ENCODE results near the gene CHMP3.

DNA sequence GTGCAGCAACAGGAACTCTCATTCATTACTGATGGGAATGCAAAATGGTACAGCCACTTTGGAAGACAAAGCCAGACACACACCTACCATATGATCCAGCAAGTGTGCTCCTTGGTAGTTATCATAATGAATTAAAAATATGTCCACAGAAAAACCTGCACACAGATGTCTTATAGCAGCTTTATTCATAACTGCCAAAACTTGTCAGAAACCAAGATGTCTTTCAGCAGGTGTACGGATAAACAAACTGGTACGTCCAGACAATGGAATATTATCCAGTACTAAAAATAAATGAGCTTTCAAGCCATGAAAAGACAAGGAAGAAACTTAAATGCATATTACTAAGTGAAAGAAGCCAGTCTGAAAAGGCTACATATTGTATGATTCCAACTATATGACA, 50.4 kb downstream of the CHMP3 start:
- TF ChIP-seq, protein P1, sequence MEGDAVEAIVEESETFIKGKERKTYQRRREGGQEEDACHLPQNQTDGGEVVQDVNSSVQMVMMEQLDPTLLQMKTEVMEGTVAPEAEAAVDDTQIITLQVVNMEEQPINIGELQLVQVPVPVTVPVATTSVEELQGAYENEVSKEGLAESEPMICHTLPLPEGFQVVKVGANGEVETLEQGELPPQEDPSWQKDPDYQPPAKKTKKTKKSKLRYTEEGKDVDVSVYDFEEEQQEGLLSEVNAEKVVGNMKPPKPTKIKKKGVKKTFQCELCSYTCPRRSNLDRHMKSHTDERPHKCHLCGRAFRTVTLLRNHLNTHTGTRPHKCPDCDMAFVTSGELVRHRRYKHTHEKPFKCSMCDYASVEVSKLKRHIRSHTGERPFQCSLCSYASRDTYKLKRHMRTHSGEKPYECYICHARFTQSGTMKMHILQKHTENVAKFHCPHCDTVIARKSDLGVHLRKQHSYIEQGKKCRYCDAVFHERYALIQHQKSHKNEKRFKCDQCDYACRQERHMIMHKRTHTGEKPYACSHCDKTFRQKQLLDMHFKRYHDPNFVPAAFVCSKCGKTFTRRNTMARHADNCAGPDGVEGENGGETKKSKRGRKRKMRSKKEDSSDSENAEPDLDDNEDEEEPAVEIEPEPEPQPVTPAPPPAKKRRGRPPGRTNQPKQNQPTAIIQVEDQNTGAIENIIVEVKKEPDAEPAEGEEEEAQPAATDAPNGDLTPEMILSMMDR (CRISPR knock-in tag; IDR thresholded peaks at IDR 0.05), result no peak
- TF ChIP-seq EZH2 (conservative IDR thresholded peaks at IDR 0.05; ENCODE audit: low read depth, low read length) (no peak), TARDBP (CRISPR knock-in tag; IDR thresholded peaks at IDR 0.05) (no peak), NFRKB (IDR thresholded peaks at IDR 0.05) (no peak), ZNF660 (CRISPR knock-in tag; IDR thresholded peaks at IDR 0.05; ENCODE audit: borderline replicate concordance, low read depth) (no peak), HDAC6 (IDR thresholded peaks at IDR 0.05; ENCODE audit: low read depth, low read length) (no peak), AGO2 (optimal IDR thresholded peaks at IDR 0.05; ENCODE audit: low read depth, low read length) (no peak)
- TF ChIP-seq, protein P2, sequence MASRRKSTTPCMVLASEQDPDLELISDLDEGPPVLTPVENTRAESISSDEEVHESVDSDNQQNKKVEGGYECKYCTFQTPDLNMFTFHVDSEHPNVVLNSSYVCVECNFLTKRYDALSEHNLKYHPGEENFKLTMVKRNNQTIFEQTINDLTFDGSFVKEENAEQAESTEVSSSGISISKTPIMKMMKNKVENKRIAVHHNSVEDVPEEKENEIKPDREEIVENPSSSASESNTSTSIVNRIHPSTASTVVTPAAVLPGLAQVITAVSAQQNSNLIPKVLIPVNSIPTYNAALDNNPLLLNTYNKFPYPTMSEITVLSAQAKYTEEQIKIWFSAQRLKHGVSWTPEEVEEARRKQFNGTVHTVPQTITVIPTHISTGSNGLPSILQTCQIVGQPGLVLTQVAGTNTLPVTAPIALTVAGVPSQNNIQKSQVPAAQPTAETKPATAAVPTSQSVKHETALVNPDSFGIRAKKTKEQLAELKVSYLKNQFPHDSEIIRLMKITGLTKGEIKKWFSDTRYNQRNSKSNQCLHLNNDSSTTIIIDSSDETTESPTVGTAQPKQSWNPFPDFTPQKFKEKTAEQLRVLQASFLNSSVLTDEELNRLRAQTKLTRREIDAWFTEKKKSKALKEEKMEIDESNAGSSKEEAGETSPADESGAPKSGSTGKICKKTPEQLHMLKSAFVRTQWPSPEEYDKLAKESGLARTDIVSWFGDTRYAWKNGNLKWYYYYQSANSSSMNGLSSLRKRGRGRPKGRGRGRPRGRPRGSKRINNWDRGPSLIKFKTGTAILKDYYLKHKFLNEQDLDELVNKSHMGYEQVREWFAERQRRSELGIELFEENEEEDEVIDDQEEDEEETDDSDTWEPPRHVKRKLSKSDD (CRISPR knock-in tag; IDR thresholded peaks at IDR 0.05; ENCODE audit: low read depth), result no peak
- TF ChIP-seq, protein P3, sequence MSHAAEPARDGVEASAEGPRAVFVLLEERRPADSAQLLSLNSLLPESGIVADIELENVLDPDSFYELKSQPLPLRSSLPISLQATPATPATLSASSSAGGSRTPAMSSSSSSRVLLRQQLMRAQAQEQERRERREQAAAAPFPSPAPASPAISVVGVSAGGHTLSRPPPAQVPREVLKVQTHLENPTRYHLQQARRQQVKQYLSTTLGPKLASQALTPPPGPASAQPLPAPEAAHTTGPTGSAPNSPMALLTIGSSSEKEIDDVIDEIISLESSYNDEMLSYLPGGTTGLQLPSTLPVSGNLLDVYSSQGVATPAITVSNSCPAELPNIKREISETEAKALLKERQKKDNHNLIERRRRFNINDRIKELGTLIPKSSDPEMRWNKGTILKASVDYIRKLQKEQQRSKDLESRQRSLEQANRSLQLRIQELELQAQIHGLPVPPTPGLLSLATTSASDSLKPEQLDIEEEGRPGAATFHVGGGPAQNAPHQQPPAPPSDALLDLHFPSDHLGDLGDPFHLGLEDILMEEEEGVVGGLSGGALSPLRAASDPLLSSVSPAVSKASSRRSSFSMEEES (CRISPR knock-in tag; IDR thresholded peaks at IDR 0.05), result no peak
- TF ChIP-seq, protein P4, sequence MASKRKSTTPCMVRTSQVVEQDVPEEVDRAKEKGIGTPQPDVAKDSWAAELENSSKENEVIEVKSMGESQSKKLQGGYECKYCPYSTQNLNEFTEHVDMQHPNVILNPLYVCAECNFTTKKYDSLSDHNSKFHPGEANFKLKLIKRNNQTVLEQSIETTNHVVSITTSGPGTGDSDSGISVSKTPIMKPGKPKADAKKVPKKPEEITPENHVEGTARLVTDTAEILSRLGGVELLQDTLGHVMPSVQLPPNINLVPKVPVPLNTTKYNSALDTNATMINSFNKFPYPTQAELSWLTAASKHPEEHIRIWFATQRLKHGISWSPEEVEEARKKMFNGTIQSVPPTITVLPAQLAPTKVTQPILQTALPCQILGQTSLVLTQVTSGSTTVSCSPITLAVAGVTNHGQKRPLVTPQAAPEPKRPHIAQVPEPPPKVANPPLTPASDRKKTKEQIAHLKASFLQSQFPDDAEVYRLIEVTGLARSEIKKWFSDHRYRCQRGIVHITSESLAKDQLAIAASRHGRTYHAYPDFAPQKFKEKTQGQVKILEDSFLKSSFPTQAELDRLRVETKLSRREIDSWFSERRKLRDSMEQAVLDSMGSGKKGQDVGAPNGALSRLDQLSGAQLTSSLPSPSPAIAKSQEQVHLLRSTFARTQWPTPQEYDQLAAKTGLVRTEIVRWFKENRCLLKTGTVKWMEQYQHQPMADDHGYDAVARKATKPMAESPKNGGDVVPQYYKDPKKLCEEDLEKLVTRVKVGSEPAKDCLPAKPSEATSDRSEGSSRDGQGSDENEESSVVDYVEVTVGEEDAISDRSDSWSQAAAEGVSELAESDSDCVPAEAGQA (IDR thresholded peaks at IDR 0.05; ENCODE audit: low read depth), result no peak
- TF ChIP-seq, protein P4 (CRISPR knock-in tag; IDR thresholded peaks at IDR 0.05; ENCODE audit: borderline replicate concordance), result no peak

Data from HepG2 (cell line).